IMR-90 (cell line): ENCODE measurements around the gene SRR. TPM values are rescaled to one million over a fixed set of nuclear protein-coding genes. Genes with fewer than 3 reads are reported as not detected.
"Not testable (repeated sequence)": the region's sequence is repeated elsewhere in the genome, so short reads cannot be mapped to it uniquely, and the experiment has no call there.

Experiments
- ATAC-seq: fragments of 200-7000 bp; cut with Tn5 transposase; 2 replicates; pipeline ENCODE4 v1.9.1; 2020; ENCODE audit warnings: low read depth, mild to moderate bottlenecking, moderate library complexity
- BruUV-seq: library from RNA; stranded (reverse); fragments of 400-500 nt; replicated peaks from 2 replicates; lab custom pipeline; 2021; lab: Mats Ljungman, UMichigan
- CTCF ChIA-PET: fragments of 300-600 bp; formaldehyde crosslinking; extraction: SDS; loops from one replicate; lab custom pipeline; 2021; ENCODE audit warnings: antibody characterized with exemption; lab: Yijun Ruan, JAX
- POLR2A ChIA-PET: fragments of 300-600 bp; sonication (Branson Sonifier 250); formaldehyde crosslinking; loops from one replicate; lab custom pipeline; 2022; ENCODE audit warnings: antibody characterized with exemption; ENCODE audit not compliant: unreplicated experiment; lab: Charles Lee
- DNase-seq: peaks from one replicate; pipeline ENCODE4 v3.0.0; 2013
- H2AFZ ChIP-seq: replicated peaks from 2 replicates; pipeline ENCODE3; 2013; ENCODE audit warnings: low read length, mild to moderate bottlenecking; ENCODE audit not compliant: poor library complexity
- H2AK5ac ChIP-seq: 2 replicates; pipeline ENCODE4 v1.6.1; 2013; ENCODE audit warnings: low read depth, low read length, inconsistent platforms
- H2AK9ac ChIP-seq: replicated peaks from 2 replicates; pipeline ENCODE3; 2013; ENCODE audit warnings: mild to moderate bottlenecking, low read depth, low read length, moderate library complexity; ENCODE audit not compliant: poor library complexity
- H2BK120ac ChIP-seq: 2 replicates; pipeline ENCODE4 v1.6.1; 2013; ENCODE audit warnings: low read depth, low read length, inconsistent platforms
- H2BK15ac ChIP-seq: 3 replicates; pipeline ENCODE4 v1.6.1; 2013; ENCODE audit warnings: low read depth, low read length, inconsistent platforms
- H2BK20ac ChIP-seq: 2 replicates; pipeline ENCODE4 v1.6.1; 2013; ENCODE audit warnings: low read depth, mild to moderate bottlenecking, inconsistent platforms, low read length, moderate library complexity
- H2BK5ac ChIP-seq: 2 replicates; pipeline ENCODE4 v1.6.1; 2013; ENCODE audit warnings: mild to moderate bottlenecking, low read depth, low read length, inconsistent platforms; ENCODE audit not compliant: poor library complexity, severe bottlenecking
- H3K14ac ChIP-seq: replicated peaks from 2 replicates; pipeline ENCODE4 v1.6.1; 2013; ENCODE audit warnings: low read depth, low read length, inconsistent platforms
- H3K18ac ChIP-seq: 2 replicates; pipeline ENCODE4 v1.6.1; 2013; ENCODE audit warnings: low read depth, low read length, control low read depth
- H3K23ac ChIP-seq: 2 replicates; pipeline ENCODE4 v1.6.1; 2013; ENCODE audit warnings: low read depth, low read length, inconsistent platforms
- H3K27ac ChIP-seq: 2 replicates; pipeline ENCODE4 v1.5.1; 2013; ENCODE audit warnings: mild to moderate bottlenecking, control low read depth, low read length; ENCODE audit not compliant: insufficient read depth
- H3K27me3 ChIP-seq: 2 replicates; pipeline ENCODE4 v1.6.1; 2013; ENCODE audit warnings: low read length; ENCODE audit not compliant: control insufficient read depth, insufficient read depth
- H3K36me3 ChIP-seq: 2 replicates; pipeline ENCODE4 v1.6.1; 2013; ENCODE audit warnings: low read length, mixed read lengths; ENCODE audit not compliant: control insufficient read depth, insufficient read depth
- H3K4ac ChIP-seq: 2 replicates; pipeline ENCODE4 v1.6.1; 2013; ENCODE audit warnings: low read depth, low read length, inconsistent platforms
- H3K4me1 ChIP-seq: 2 replicates; pipeline ENCODE4 v1.6.1; 2013; ENCODE audit warnings: low read length, mixed read lengths; ENCODE audit not compliant: control insufficient read depth, insufficient read depth
- H3K4me2 ChIP-seq: 2 replicates; pipeline ENCODE4 v1.6.1; 2013; ENCODE audit warnings: low read depth, mild to moderate bottlenecking, control low read depth, low read length, moderate library complexity
- H3K4me3 ChIP-seq: 2 replicates; pipeline ENCODE4 v1.5.1; 2013; ENCODE audit warnings: low read depth, mild to moderate bottlenecking, control low read depth, low read length, moderate library complexity; ENCODE audit not compliant: insufficient read depth
- H3K56ac ChIP-seq: 2 replicates; pipeline ENCODE4 v1.6.1; 2013; ENCODE audit warnings: low read length, inconsistent platforms; ENCODE audit not compliant: insufficient read depth; ENCODE audit errors: extremely low read depth
- H3K79me1 ChIP-seq, 2 experiments: 2 replicates each; pipeline ENCODE4 v1.6.1; 2013; ENCODE audit warnings: low read length in 2 of 2, inconsistent platforms in 1 of 2, low read depth in 1 of 2
- H3K9ac ChIP-seq: 2 replicates; pipeline ENCODE4 v1.6.1; 2013; ENCODE audit warnings: low read depth, low read length, control low read depth
- H3K9me1 ChIP-seq: 2 replicates; pipeline ENCODE4 v1.6.1; 2013; ENCODE audit warnings: low read length, inconsistent platforms; ENCODE audit not compliant: insufficient read depth
- H3K9me3 ChIP-seq: 2 replicates; pipeline ENCODE4 v1.6.1; 2013; ENCODE audit warnings: low read length; ENCODE audit not compliant: control insufficient read depth, insufficient read depth
- H4K20me1 ChIP-seq: 2 replicates; pipeline ENCODE4 v1.6.1; 2013; ENCODE audit warnings: low read length, inconsistent platforms; ENCODE audit not compliant: insufficient read depth
- H4K5ac ChIP-seq: 2 replicates; pipeline ENCODE4 v1.6.1; 2013; ENCODE audit warnings: mild to moderate bottlenecking, low read depth, low read length, control low read depth
- H4K8ac ChIP-seq, 2 experiments: 2 replicates each; pipeline ENCODE4 v1.6.1; 2013; ENCODE audit warnings: low read depth in 2 of 2, low read length in 2 of 2, control low read depth in 1 of 2, inconsistent platforms in 1 of 2
- H4K91ac ChIP-seq: 2 replicates; pipeline ENCODE4 v1.6.1; 2013; ENCODE audit warnings: low read depth, low read length, inconsistent platforms; ENCODE audit not compliant: insufficient read depth
- FOS ChIP-seq: fragments of 150-350 bp; IDR thresholded peaks from 2 replicates; pipeline ENCODE4 v1.6.1; 2016; ENCODE audit warnings: low read depth, low read length
- MXI1 ChIP-seq: IDR thresholded peaks from 2 replicates; pipeline ENCODE4 v1.6.1; 2012; ENCODE audit warnings: low read depth, mild to moderate bottlenecking, low read length, moderate library complexity, borderline replicate concordance
- WGBS, 2 experiments: methylation state at CpG; one replicate each; pipeline versions ENCODE4 v1.1.5 to v1.1.7; 2013; ENCODE audit warnings: missing lambda C conversion rate in 2 of 2; ENCODE audit not compliant: insufficient read length in 1 of 2; ENCODE audit errors: extremely low coverage in 2 of 2; 5-methylcytosine and 5-hydroxymethylcytosine counted together
- dilution Hi-C: fragments of 300-500 bp; cut with HindIII; formaldehyde crosslinking; loops from one replicate; pipeline ENCODE4 v1.14.3; 2018; ENCODE audit warnings: low sequenced_read_pairs; ENCODE audit not compliant: unreplicated experiment
- in situ Hi-C: fragments of 300-500 bp; cut with MboI; formaldehyde crosslinking; loops from 3 replicates; pipeline ENCODE4 v1.14.3; 2019; ENCODE audit warnings: low sequenced_read_pairs, inconsistent platforms, mixed read lengths
- intact Hi-C: fragments of 100-400 bp; cut with micrococcal nuclease; formaldehyde crosslinking; loops from 2 replicates; pipeline ENCODE4 v1.10.0; 2022
- polyA plus RNA-seq, 3 experiments: library from polyadenylated mRNA; depleted of rRNA; stranded (reverse); fragments of >200 nt; gene quantifications; 2 replicates each; pipeline ENCODE4 v1.2.3, GENCODE V29; 2012; ENCODE audit warnings: low replicate concordance in 1 of 3
- total RNA-seq: library from RNA; depleted of rRNA; stranded (reverse); fragments of >200 nt; gene quantifications from 2 replicates; pipeline ENCODE4 v1.2.3, GENCODE V29; 2012

Gene SRR
- total and polyA plus RNA-seq, 2 of the 4 experiments (the other 2 are of a cell fraction): 14.5 to 52.7 TPM

- dilution Hi-C loops (no loop called here), in situ Hi-C loops (no loop called here), intact Hi-C loops (no loop called here)
- no peak overlapping the region for H3K4me3 ChIP-seq
- peak overlapping the region; percentile 16; the same call in 1 of the 2 replicates for H2BK20ac ChIP-seq
- H3K14ac ChIP-seq: peak overlapping the region; percentile 75
- H4K20me1 ChIP-seq: peaks cover 3% of the 10 kb centered on the region; the same call in 1 of the 2 replicates
- 75% methylated on average over 4 of the region's 10 CpGs; no CpG with 5 or more reads in 1 of the 2 experiments for WGBS, 2 experiments
- no peak overlapping the region for H4K5ac ChIP-seq
- H3K27me3 ChIP-seq: no peaks in the 10 kb centered on the region
- H2BK120ac ChIP-seq: peak overlapping the region; percentile 36
- no peak overlapping the region for H3K56ac ChIP-seq
- no peak overlapping the region; the same call in 1 of the 2 replicates for H3K27ac ChIP-seq
- peak overlapping the region; percentile 58; the same call in 1 of the 2 replicates for H3K4ac ChIP-seq
- H4K8ac ChIP-seq: peak overlapping the region in 1 of 2 experiments; percentile 42; a peak in 2 of 4 replicates
- H3K4me1 ChIP-seq: peaks cover 10% of the 10 kb centered on the region
- TF ChIP-seq MXI1 (no peak), FOS (0 out of 2 replicates have a peak, but pooled peaks have one; percentile 2)
- peak overlapping the region; percentile 18; the same call in 1 of the 3 replicates for H2BK15ac ChIP-seq
- ChIA-PET POLR2A (no interaction called here), CTCF (interaction anchor here (0.5 to 3.2 kb wide), 5 partner anchors 12 to 209 kb away, joined by 3 to 11 read pairs (median 7); partner anchors contain the start of gene HIC1)
- no peak overlapping the region for H2AK9ac ChIP-seq
- peak; percentile 49 for DNase-seq
- peaks cover 20 to 71% of the 10 kb centered on the region in 2 experiments for H3K79me1 ChIP-seq
- H3K18ac ChIP-seq: peak overlapping the region; percentile 42; the same call in 1 of the 2 replicates
- no peaks in the 10 kb centered on the region for H3K9me3 ChIP-seq
- no TSS peak for BruUV-seq
- peak overlapping the region; percentile 79 for H3K23ac ChIP-seq
- peak; percentile 19 for ATAC-seq
- no peak overlapping the region for H2AFZ ChIP-seq
- peak overlapping the region; percentile 16 for H4K91ac ChIP-seq
- H2BK5ac ChIP-seq: peak overlapping the region; percentile 62
- H3K9ac ChIP-seq: no peak overlapping the region; the same call in 1 of the 2 replicates
- H3K36me3 ChIP-seq: peaks cover 1% of the 10 kb centered on the region; the same call in 1 of the 2 replicates
- peaks cover 11% of the 10 kb centered on the region for H3K9me1 ChIP-seq
- peak overlapping the region; percentile 38 for H3K4me2 ChIP-seq
- peak overlapping the region; percentile 10; the same call in 1 of the 2 replicates for H2AK5ac ChIP-seq
Observed at GRCh38 chr17:2264067-2264860, 39.5 kb upstream of the SRR start.

- POLR2A ChIA-PET, H3K9me1 ChIP-seq: not testable (repeated sequence)
Observed at GRCh38 chr17:2265166-2265565, 38.6 kb upstream of the SRR start.

More at GRCh38 chr17:2265166-2265565, 38.6 kb upstream of the SRR start:
- H2AFZ ChIP-seq, H3K18ac ChIP-seq, H3K4ac ChIP-seq, H2BK5ac ChIP-seq, H4K5ac ChIP-seq, H3K9me3 ChIP-seq, in situ Hi-C loops, H3K14ac ChIP-seq, H4K8ac ChIP-seq, H3K36me3 ChIP-seq, H4K91ac ChIP-seq, H2BK120ac ChIP-seq, H2AK5ac ChIP-seq, dilution Hi-C loops, H2BK15ac ChIP-seq, DNase-seq, H3K4me2 ChIP-seq, H3K27me3 ChIP-seq, H3K56ac ChIP-seq, H3K27ac ChIP-seq, ATAC-seq, H4K20me1 ChIP-seq, H2AK9ac ChIP-seq, H3K4me3 ChIP-seq, H3K23ac ChIP-seq, H3K9ac ChIP-seq, BruUV-seq, H2BK20ac ChIP-seq, intact Hi-C loops: not testable (repeated sequence)
- WGBS, 2 experiments: 93% methylated on average over 2 of the region's 10 CpGs; no CpG with 5 or more reads in 1 of the 2 experiments
- peaks cover 10% of the 10 kb centered on the region for H3K4me1 ChIP-seq
- peaks cover 20 to 68% of the 10 kb centered on the region in 2 experiments for H3K79me1 ChIP-seq
- CTCF ChIA-PET: interaction anchor here (1.7 to 3.2 kb wide), 2 partner anchors 20 to 210 kb away, joined by 7 to 11 read pairs; partner anchors contain the start of gene HIC1
